K562 (cell line): ENCODE measurements around the gene PBX2. TPM values are rescaled to one million over a fixed set of nuclear protein-coding genes. Genes with fewer than 3 reads are reported as not detected.

Experiments
- BRF2 ChIP-seq: IDR thresholded peaks from 3 replicates; pipeline ENCODE4 v1.6.1; 2011; ENCODE audit warnings: borderline replicate concordance, mild to moderate bottlenecking; ENCODE audit not compliant: insufficient read length, insufficient read depth
- C11orf30 ChIP-seq: fragments of 450-650 bp; IDR thresholded peaks from 2 replicates; pipeline ENCODE4 v1.6.1; 2016; ENCODE audit warnings: low read depth, mild to moderate bottlenecking
- CHD1 ChIP-seq: fragments of 200-600 bp; sonication (generic); IDR thresholded peaks from one replicate; pipeline ENCODE4 v1.6.1; 2012; ENCODE audit warnings: mild to moderate bottlenecking, moderate library complexity, low read length, inconsistent platforms
- CHD2 ChIP-seq: IDR thresholded peaks from 2 replicates; pipeline ENCODE4 v1.6.1; 2011; ENCODE audit warnings: low read depth, low read length
- CREB1 ChIP-seq, 2 experiments: sonication (generic) in 1 of 2; formaldehyde crosslinking in 1 of 2; IDR thresholded peaks; 2 replicates each; pipeline versions ENCODE4 v1.6.1 to v1.8.0; 2012 to 2022; ENCODE audit warnings: inconsistent platforms in 1 of 2, mild to moderate bottlenecking in 1 of 2, missing genetic modification reagents in 1 of 2, moderate library complexity in 1 of 2
- ETS1 ChIP-seq: conservative IDR thresholded peaks from 2 replicates; pipeline ENCODE4 v1.6.1; 2011; ENCODE audit warnings: low read depth, mild to moderate bottlenecking, low read length; ENCODE audit not compliant: control insufficient read depth
- IRF1 ChIP-seq: sonication (generic); formaldehyde crosslinking; IDR thresholded peaks from 2 replicates; pipeline ENCODE4 v1.8.0; 2022; ENCODE audit warnings: missing genetic modification reagents, mild to moderate bottlenecking, borderline replicate concordance
- IRF9 ChIP-seq: fragments of 450-650 bp; IDR thresholded peaks from 2 replicates; pipeline ENCODE4 v1.6.1; 2016; ENCODE audit warnings: missing biosample characterization, missing genetic modification characterization
- NEUROD1 ChIP-seq: fragments of 150-350 bp; IDR thresholded peaks from 2 replicates; pipeline ENCODE4 v1.6.1; 2014; ENCODE audit warnings: borderline replicate concordance, low read length, low read depth; ENCODE audit not compliant: partially characterized antibody
- POLR2AphosphoS2 ChIP-seq: IDR thresholded peaks from 2 replicates; pipeline ENCODE4 v1.6.1; 2012; ENCODE audit warnings: low read length, improper control_type of control experiment
- PRDM10 ChIP-seq: fragments of 450-650 bp; IDR thresholded peaks from 2 replicates; pipeline ENCODE4 v1.6.1; 2018; ENCODE audit not compliant: partially characterized antibody
- RHOXF2B ChIP-seq: fragments of 250-450 bp; sonication (Bioruptor Pico); conservative IDR thresholded peaks from 2 replicates; pipeline ENCODE4 v1.5.1; 2021
- SP2 ChIP-seq: IDR thresholded peaks from 2 replicates; pipeline ENCODE4 v1.6.1; 2011; ENCODE audit warnings: mild to moderate bottlenecking, low read depth, low read length, moderate library complexity; ENCODE audit not compliant: poor library complexity, severe bottlenecking; ENCODE audit errors: extremely low read depth
- SRSF7 ChIP-seq: fragments of 200-400 bp; formaldehyde crosslinking; optimal IDR thresholded peaks from 2 replicates; pipeline ENCODE3; 2017; ENCODE audit warnings: mild to moderate bottlenecking, low read depth, low read length
- TBP ChIP-seq: optimal IDR thresholded peaks from 2 replicates; pipeline ENCODE3; 2011; ENCODE audit warnings: low read depth, low read length, improper control_type of control experiment
- ZNF124 ChIP-seq: sonication (generic); formaldehyde crosslinking; IDR thresholded peaks from 2 replicates; pipeline ENCODE4 v1.8.1; 2022; ENCODE audit warnings: missing genetic modification reagents
- ZNF133 ChIP-seq: fragments of 250-450 bp; sonication (Bioruptor Pico); IDR thresholded peaks from 2 replicates; pipeline ENCODE4 v1.4.0; 2020; ENCODE audit warnings: mild to moderate bottlenecking
- ZNF766 ChIP-seq: fragments of 200-800 bp; sonication (Bioruptor generic); conservative IDR thresholded peaks from 2 replicates; pipeline ENCODE4 v1.6.1; 2016; ENCODE audit warnings: missing genetic modification characterization, missing compliant biosample characterization
- polyA plus RNA-seq, 8 experiments: library from polyadenylated mRNA; depleted of rRNA in 4 of 8; stranded (reverse) in 5 of 8; unstranded in 3 of 8; fragments of >200 nt; fragmentation: Nextera tagmentation in 2 of 8; fragmentation: Illumina TruSeq in 1 of 8; extraction: Ambion mirVana in 2 of 8; extraction: Trizol in 1 of 8; gene quantifications; 2 replicates each; pipeline versions ENCODE4 v1.2.1 to v1.2.3, GENCODE V29; 2011 to 2014; ENCODE audit warnings: inconsistent platforms in 1 of 8, missing spikeins in 1 of 8
- total RNA-seq, 7 experiments: library from RNA; depleted of rRNA in 6 of 7; stranded (reverse); fragments of >200 nt in 6 of 7; fragmentation: Illumina TruSeq in 2 of 7; extraction: Trizol in 2 of 7; gene quantifications; 2 replicates each; pipeline versions ENCODE4 v1.2.1 to v1.2.3, GENCODE V29; 2011 to 2021; ENCODE audit warnings: low replicate concordance in 1 of 7

The PBX2 gene
- total and polyA plus RNA-seq, 9 of the 15 experiments (the other 6 are each of a cell fraction or from before 2014, with no cell fraction given) = 1.9 to 134 (median 62.5) TPM

- TF ChIP-seq C11orf30 (peak; percentile 100), POLR2AphosphoS2 (no peak), SP2 (peak; percentile 94), PRDM10 (peak; percentile 90), CHD2 (peak; percentile 88), BRF2 (no peak), RHOXF2B (CRISPR knock-in tag) (no peak), NEUROD1 (peak; percentile 97), TBP (no peak), ZNF124 (CRISPR knock-in tag) (no peak), CREB1 (IDR thresholded peaks at IDR 0.05) (peak; percentile 82), CREB1 (CRISPR knock-in tag; IDR thresholded peaks at IDR 0.05) (peak; percentile 49; the same call in 1 of the 2 replicates), CHD1 (peak; percentile 19), ETS1 (no peak), IRF1 (CRISPR knock-in tag) (no peak), ZNF133 (CRISPR knock-in tag) (no peak), IRF9 (no peak), ZNF766 (CRISPR knock-in tag) (peak; percentile 87; the same call in 1 of the 2 replicates), SRSF7 (no peak)
Measured at GRCh38 chr6:32177788-32178546, 12.0 kb downstream of the PBX2 start, which contains the start of gene RNF5 (continued).
